HepG2 (cell line): ENCODE data around the gene CPHXL2. TPM values are rescaled to one million over a fixed set of nuclear protein-coding genes. Genes with fewer than 3 reads are reported as not detected.
A peak's percentile ranks its signal among the peaks of the same experiment; 100 is the strongest.

Experiments used
- BRCA1 ChIP-seq: sonication (generic); formaldehyde crosslinking; IDR thresholded peaks from 2 replicates; pipeline ENCODE4 v1.4.0; 2020; ENCODE audit warnings: missing genetic modification reagents
- CAMTA2 ChIP-seq: sonication (generic); formaldehyde crosslinking; IDR thresholded peaks from 2 replicates; pipeline ENCODE4 v1.4.0; 2020; ENCODE audit warnings: mild to moderate bottlenecking, missing genetic modification reagents, borderline replicate concordance
- ERF ChIP-seq: IDR thresholded peaks from 2 replicates; pipeline ENCODE4 v1.6.1; 2018; ENCODE audit warnings: missing biosample characterization, missing genetic modification reagents
- FIP1L1 ChIP-seq: fragments of 200-400 bp; formaldehyde crosslinking; IDR thresholded peaks from 2 replicates; pipeline ENCODE4 v1.6.1; 2018; ENCODE audit warnings: low read depth, mild to moderate bottlenecking, low read length, moderate library complexity, borderline replicate concordance; ENCODE audit not compliant: insufficient read depth
- GZF1 ChIP-seq: sonication (generic); formaldehyde crosslinking; IDR thresholded peaks from 2 replicates; pipeline ENCODE4 v1.5.1; 2020; ENCODE audit warnings: mild to moderate bottlenecking, missing genetic modification reagents
- KLF12 ChIP-seq: sonication (generic); formaldehyde crosslinking; IDR thresholded peaks from 2 replicates; pipeline ENCODE4 v1.4.0; 2020; ENCODE audit warnings: missing genetic modification reagents, borderline replicate concordance
- MED13 ChIP-seq: sonication (generic); formaldehyde crosslinking; IDR thresholded peaks from 2 replicates; pipeline ENCODE4 v1.5.0; 2020; ENCODE audit warnings: missing genetic modification reagents
- RAD21 ChIP-seq: fragments of 450-650 bp; formaldehyde crosslinking; IDR thresholded peaks from 2 replicates; pipeline ENCODE4 v1.5.0; 2020; ENCODE audit warnings: mild to moderate bottlenecking
- RFXAP ChIP-seq: sonication (generic); formaldehyde crosslinking; IDR thresholded peaks from 2 replicates; pipeline ENCODE4 v1.4.0; 2020; ENCODE audit warnings: missing genetic modification reagents, borderline replicate concordance
- TCF12 ChIP-seq, 2 experiments: fragments of 450-650 bp in 1 of 2; sonication (generic) in 1 of 2; formaldehyde crosslinking in 1 of 2; IDR thresholded peaks; 2 replicates each; pipeline versions ENCODE4 v1.6.1 to v1.8.0; 2017 to 2022; ENCODE audit warnings: antibody characterized with exemption in 1 of 2, mild to moderate bottlenecking in 1 of 2, missing genetic modification reagents in 1 of 2, moderate library complexity in 1 of 2
- THAP11 ChIP-seq: IDR thresholded peaks from 2 replicates; pipeline ENCODE4 v1.6.1; 2016; ENCODE audit warnings: missing biosample characterization, missing genetic modification reagents
- XBP1 ChIP-seq: sonication (generic); formaldehyde crosslinking; IDR thresholded peaks from 2 replicates; pipeline ENCODE4 v1.5.0; 2020; ENCODE audit warnings: missing genetic modification reagents
- ZBED4 ChIP-seq: sonication (generic); formaldehyde crosslinking; IDR thresholded peaks from 2 replicates; pipeline ENCODE4 v1.4.0; 2020; ENCODE audit warnings: missing genetic modification reagents, borderline replicate concordance
- ZNF563 ChIP-seq: sonication (generic); formaldehyde crosslinking; IDR thresholded peaks from 2 replicates; pipeline ENCODE4 v1.8.0; 2022; ENCODE audit warnings: mild to moderate bottlenecking, moderate library complexity, missing genetic modification reagents
- ZNF747 ChIP-seq: sonication (generic); formaldehyde crosslinking; IDR thresholded peaks from 2 replicates; pipeline ENCODE4 v1.8.1; 2023; ENCODE audit warnings: missing genetic modification reagents, mild to moderate bottlenecking, borderline replicate concordance
- ZNF775 ChIP-seq: sonication (generic); formaldehyde crosslinking; IDR thresholded peaks from 2 replicates; pipeline ENCODE4 v1.4.0; 2020; ENCODE audit warnings: missing genetic modification reagents, mild to moderate bottlenecking, moderate library complexity, borderline replicate concordance
- polyA plus RNA-seq, 8 experiments: library from polyadenylated mRNA; depleted of rRNA in 3 of 8; stranded (reverse) in 7 of 8; unstranded in 1 of 8; fragments of >200 nt; fragmentation: Illumina TruSeq in 4 of 8; extraction: Trizol in 4 of 8; gene quantifications; 2 replicates each; pipeline versions ENCODE4 v1.2.1 to v1.2.3, GENCODE V29; 2011 to 2016; ENCODE audit warnings: low read depth in 4 of 8, missing spikeins in 1 of 8, mixed read lengths in 1 of 8; ENCODE audit not compliant: insufficient read depth in 1 of 8
- total RNA-seq, 5 experiments: library from RNA; depleted of rRNA; stranded (reverse); fragments of >200 nt; fragmentation: Illumina TruSeq; extraction: Trizol; gene quantifications; 2 replicates each; pipeline ENCODE4 v1.2.3, GENCODE V29; 2016; ENCODE audit warnings: low read depth in 1 of 5
- TF ChIP-seq, protein P1 (sequence below): sonication (generic); formaldehyde crosslinking; IDR thresholded peaks from 2 replicates; pipeline ENCODE4 v1.4.0; 2020; ENCODE audit warnings: mild to moderate bottlenecking, missing genetic modification reagents

CPHXL2 gene
- total and polyA plus RNA-seq, 2 of the 13 experiments (the other 11 are each of a cell fraction or from before 2014, with no cell fraction given), result not detected

DNA sequence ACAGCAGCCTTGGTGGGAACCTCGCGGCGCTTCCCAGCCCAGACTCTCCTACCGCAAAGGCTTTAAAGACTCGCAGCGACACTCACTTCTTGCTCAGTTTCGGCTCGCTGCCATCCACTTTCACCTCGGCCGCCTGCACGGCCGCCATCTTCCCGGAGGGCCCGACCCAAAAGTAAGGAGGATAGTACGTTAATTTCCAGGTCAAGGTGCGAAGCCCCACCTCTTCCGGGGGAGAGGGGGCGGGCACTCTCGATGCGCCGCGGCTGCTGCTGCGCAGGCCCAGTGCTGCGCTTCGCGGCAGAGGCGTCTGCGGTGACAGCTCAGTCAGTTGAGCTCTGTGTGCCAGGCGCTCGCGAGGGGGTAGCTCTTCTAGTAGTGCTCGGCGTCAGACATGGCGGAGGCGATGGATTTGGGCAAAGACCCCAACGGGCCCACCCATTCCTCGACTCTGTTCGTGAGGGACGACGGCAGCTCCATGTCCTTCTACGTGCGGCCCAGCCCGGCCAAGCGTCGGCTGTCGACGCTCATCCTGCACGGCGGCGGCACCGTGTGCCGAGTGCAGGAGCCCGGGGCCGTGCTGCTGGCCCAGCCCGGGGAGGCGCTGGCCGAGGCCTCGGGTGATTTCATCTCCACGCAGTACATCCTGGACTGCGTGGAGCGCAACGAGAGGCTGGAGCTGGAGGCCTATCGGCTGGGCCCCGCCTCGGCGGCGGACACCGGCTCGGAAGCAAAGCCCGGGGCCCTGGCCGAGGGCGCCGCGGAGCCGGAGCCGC lies 29.1 kb downstream of the CPHXL2 start, which contains the start of the genes KARS1 and TERF2IP (continued):
- TF ChIP-seq ZBED4, result peak; percentile 89
- TF ChIP-seq RFXAP (CRISPR knock-in tag), result peak; percentile 64; the same call in 1 of the 2 replicates
- no peak for TF ChIP-seq ZNF775 (CRISPR knock-in tag)
- TF ChIP-seq XBP1 (CRISPR knock-in tag), result peak; percentile 17; the same call in 1 of the 2 replicates
- peak; percentile 62; the same call in 1 of the 2 replicates for TF ChIP-seq MED13 (CRISPR knock-in tag)
- 0 out of 2 replicates have a peak, but pooled peaks have one; percentile 41 for TF ChIP-seq CAMTA2 (CRISPR knock-in tag)
- TF ChIP-seq TCF12 (IDR thresholded peaks at IDR 0.05), result no peak
- TF ChIP-seq TCF12 (CRISPR knock-in tag; IDR thresholded peaks at IDR 0.05), result no peak
- peak; percentile 22; the same call in 1 of the 2 replicates for TF ChIP-seq BRCA1 (CRISPR knock-in tag)
- peak; percentile 84; the same call in 1 of the 2 replicates for TF ChIP-seq ZNF563 (CRISPR knock-in tag)
- peak; percentile 36 for TF ChIP-seq RAD21 (CRISPR knock-in tag)
- TF ChIP-seq GZF1 (CRISPR knock-in tag), result no peak; the same call in 1 of the 2 replicates
- TF ChIP-seq ZNF747, result no peak; the same call in 1 of the 2 replicates
- TF ChIP-seq ERF, result peak; percentile 84
- TF ChIP-seq THAP11 (CRISPR knock-in tag), result peak; percentile 95
- peak; percentile 91; the same call in 1 of the 2 replicates for TF ChIP-seq KLF12 (CRISPR knock-in tag)
- 0 out of 2 replicates have a peak, but pooled peaks have one; percentile 72 for TF ChIP-seq FIP1L1
- TF ChIP-seq, protein P1, sequence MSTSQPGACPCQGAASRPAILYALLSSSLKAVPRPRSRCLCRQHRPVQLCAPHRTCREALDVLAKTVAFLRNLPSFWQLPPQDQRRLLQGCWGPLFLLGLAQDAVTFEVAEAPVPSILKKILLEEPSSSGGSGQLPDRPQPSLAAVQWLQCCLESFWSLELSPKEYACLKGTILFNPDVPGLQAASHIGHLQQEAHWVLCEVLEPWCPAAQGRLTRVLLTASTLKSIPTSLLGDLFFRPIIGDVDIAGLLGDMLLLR (CRISPR knock-in tag), result peak; percentile 93
